Activated CD4-positive, CD25-positive, alpha-beta regulatory T cell (primary cell): ENCODE data around the gene CNGA3.
A peak's percentile ranks its signal among the peaks of the same experiment; 100 is the strongest.

ENCODE experiments used
- DNase-seq, 4 experiments: peaks; one replicate each; lab custom pipeline; 2025; lab: John Stamatoyannopoulos, UW

Gene CNGA3

DNA sequence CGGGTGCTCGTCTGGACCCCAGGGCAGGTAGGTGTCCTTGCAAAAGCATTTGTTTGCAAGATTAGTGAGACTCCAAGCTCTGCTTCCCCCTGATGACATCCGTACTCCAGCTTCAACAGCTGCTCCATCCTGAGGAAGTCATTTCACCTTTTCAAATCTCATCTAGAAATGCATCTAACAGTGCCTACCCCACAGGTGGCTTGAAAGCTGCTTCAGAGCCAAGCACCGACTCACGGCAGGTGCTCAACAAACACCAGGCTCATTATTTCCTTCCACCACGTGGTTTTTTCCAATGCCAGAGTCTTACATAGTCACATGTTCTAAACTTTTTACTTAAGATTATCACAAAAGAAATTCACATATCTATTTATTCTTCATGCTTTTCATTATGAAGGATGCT, 31.9 kb downstream of the CNGA3 start:
- no peak for DNase-seq

DNA sequence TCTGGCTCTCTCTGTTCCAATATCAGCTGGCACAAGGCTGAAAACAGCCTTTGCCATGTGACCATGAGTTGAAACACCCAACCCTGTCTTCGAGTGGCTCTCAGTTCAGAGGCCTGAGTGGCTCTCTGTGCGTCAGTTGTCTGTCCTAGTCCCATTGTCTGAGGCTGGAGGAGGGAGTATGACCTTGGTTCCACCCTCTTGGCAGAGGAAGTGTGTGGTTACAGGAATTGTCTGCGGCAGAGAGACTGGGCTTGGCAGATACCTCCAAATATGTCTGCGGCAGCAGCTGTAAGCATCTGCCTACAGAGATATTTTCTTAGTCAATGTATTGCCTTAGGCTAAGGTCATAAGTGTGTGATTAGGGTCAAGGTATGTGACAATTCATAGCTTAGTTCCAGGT, 32.6 kb downstream of the CNGA3 start:
- no peak for DNase-seq

DNA sequence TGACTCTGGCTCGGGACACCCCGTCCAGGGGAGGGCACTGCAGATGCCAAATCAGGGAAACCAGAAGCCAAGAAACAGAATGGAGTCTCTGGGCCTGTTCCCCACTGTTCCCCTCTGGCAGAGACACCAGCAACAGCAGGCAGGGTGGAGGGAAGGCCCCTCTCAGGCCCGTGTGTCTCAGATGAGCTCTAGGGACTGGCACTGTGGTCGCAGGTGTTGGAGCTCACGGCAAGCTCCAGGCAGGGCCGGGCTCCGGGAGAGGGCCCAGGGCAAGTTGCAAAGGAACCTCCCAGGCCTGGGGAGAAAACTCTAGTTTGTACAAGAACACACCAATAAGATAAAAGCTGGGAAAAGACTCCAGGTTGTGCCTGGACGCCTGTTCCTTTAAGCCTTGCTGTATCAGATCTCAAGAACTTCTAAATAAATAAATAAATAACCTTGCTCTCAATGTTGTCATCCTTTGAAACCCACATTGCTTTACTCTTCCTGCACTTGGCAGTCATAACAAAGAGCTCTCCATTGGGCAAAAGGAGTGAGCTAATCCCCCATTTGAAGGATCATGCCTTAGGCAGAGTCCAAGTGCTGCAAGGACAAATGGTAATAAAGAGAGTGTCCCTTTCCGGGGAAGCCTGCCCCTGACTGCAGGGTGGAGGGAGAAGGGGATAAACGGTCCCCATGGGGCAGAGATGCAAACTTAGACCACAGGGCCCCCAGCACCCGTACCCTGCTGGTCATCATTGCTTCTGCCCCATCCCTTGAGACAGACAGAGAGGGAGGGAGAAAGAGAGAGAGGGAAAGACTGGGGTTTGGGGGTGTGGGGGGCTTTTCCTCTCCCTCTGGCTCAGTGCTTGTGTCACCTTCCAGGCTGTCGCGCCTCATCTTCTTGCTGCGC, 33.3 kb downstream of the CNGA3 start:
- no peak for DNase-seq

- no peak for DNase-seq
Observed at GRCh38 chr2:98380203-98380535, 33.9 kb downstream of the CNGA3 start.

GRCh38 chr2:98381494-98381893, 35.2 kb downstream of the CNGA3 start:
- no peak for DNase-seq

- no peak for DNase-seq
Observed at GRCh38 chr2:98382086-98382485, 35.8 kb downstream of the CNGA3 start.

DNA sequence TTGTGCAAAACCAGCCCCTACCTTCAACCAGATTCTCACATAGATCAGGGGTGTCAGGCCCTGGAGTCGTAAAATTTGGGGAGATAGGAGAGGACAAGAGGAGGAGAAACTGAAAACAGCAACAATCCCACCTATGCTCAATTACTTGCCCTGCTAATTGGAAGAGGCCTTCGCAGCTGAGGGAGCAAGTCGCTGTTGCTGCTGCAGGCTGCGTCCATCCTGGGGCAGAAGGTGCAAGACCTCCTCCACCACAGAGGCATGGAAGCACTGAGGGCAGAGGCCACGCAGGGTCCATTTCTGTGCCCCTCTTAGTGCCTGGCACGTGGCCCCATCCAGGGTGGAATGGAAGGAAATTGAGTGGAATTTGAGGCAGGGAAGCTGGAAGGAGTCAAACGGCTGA, 36.5 kb downstream of the CNGA3 start:
- no peak for DNase-seq

GRCh38 chr2:98383166-98383565, 36.9 kb downstream of the CNGA3 start:
- no peak for DNase-seq

DNA sequence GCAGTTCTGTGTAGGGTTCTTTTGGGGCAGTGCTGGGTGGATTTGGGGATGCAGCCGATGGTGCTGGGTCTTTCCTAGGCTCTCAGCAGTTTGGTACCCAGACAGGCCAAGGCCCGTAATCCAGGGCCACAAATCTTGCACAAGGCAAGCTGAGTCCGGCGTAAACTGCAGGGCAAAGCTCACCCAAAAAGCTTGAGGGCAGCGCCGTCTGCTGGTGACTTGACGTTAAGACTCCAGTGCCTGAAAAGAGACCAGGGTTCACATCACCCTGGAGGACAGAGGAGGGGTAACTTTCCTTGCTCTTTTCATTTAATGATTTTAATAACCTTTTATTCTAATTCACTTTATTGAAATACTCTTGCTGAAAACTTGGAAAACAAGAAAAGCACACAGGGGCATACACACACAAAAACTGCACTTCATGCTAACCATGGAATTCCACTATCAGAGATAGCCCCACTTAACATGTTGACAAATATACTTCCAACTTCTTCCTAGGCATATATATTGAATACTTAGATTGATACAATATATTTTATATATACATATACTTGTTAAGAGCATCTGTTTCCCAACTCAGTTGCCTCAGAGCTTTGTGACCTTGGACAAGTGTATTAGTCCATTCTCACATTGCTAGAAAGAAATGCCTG, 38.9 kb downstream of the CNGA3 start:
- DNase-seq, result peak; percentile 18 to 30 (median 26)

DNA sequence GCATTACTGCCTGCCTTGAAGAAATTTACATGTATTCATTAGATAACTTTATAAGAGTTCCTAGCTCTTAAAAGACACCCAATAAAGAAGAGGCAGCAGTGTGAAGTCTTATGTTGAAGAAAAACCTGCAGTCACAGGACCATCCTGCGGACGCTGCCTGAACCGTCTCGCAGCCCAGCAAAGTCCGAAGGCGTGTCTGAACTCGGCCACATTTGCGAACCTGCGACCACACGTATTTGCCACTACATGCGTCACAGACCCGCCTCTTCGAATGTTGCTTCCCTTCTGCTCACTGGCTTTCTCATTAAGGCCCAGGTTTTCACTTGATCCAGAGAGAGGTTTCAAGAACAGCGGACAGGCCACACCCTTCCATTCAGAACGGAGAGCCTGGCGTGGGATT, 41.2 kb downstream of the CNGA3 start:
- no peak for DNase-seq

GRCh38 chr2:98388081-98388480, 41.8 kb downstream of the CNGA3 start:
- no peak for DNase-seq

GRCh38 chr2:98388601-98389250, 42.5 kb downstream of the CNGA3 start:
- DNase-seq, result no peak

GRCh38 chr2:98389251-98389605, 43.0 kb downstream of the CNGA3 start:
- DNase-seq, result no peak

DNA sequence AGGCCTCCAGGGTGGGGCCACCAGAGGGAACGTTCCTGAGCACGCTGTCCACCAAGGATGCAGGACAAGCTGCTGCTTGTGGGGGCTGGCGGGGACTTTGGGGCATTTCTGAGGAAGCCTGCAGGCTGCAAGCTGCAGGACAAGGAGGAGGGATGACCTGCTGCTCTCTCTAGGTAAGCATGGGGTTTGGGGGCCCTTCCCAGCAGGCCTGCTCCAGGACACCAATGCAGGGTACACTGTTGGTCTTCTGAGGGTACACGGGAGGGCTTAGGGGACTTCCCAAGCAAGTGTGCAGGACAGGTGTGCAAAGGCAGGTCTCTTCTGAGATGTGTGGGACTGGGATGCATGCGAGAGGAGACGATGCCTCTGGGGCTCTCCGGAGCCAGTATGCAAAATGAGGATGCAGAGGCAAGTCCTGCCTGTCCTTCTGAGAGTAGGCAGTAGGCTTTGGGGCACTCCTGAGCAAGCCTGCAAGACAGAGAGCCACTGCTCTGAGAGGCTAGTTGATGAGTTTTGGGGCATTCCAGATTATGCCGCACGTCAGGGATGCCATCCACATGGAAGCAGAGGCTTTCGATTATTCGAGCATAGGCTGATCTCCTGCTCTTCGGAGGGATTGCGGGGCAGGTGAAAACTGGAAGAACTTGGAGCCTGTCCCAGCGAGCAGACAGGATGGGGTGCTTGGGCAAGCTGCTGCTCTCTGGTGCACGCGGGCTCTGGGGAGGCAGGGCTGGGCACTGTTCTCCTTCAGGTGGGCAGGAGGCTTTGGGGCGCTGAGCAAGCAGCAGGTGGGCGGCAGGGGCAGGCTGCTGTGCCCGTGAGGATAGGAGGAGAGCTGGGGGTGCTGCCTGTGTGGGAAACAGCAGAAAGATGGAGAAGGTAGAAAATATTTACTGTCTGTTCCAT, 44.6 kb downstream of the CNGA3 start:
- no peak for DNase-seq

DNA sequence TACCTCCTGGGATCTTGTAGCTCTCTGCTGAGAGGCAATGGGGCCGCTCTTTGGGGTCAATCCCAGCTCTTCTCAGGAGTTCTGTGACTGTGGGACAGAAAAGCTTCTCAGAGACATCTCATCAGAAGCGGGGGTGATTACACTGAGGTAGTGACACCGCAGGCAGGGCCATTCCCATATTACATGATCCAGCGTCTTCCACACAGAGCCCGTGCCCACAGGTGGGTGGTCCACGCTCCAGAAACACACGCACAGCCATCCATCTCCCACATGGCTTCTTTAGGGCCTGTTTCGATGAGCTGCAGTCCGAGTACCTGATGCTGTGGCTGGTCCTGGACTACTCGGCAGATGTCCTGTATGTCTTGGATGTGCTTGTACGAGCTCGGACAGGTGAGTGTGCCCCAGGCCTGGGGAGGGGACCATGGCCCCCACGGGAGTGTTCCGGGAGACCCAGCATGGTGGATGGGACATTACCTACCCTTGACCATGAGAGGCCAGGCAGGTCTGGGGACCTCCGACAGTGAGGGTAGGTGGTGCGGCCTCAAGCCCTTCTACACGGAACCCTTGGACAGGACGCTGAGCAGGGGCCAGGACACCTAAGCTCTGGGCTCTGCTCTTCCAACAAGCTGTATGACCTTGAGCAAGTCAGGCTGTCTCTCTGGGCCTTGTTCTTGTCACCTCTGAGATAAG, 45.5 kb downstream of the CNGA3 start:
- DNase-seq, result no peak

GRCh38 chr2:98393354-98393753, 47.1 kb downstream of the CNGA3 start:
- no peak for DNase-seq

- DNase-seq, result no peak
Observed at GRCh38 chr2:98394595-98395153, 48.4 kb downstream of the CNGA3 start.

DNA sequence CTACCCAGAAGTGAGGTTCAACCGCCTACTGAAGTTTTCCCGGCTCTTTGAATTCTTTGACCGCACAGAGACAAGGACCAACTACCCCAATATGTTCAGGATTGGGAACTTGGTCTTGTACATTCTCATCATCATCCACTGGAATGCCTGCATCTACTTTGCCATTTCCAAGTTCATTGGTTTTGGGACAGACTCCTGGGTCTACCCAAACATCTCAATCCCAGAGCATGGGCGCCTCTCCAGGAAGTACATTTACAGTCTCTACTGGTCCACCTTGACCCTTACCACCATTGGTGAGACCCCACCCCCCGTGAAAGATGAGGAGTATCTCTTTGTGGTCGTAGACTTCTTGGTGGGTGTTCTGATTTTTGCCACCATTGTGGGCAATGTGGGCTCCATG, 49.7 kb downstream of the CNGA3 start:
- no peak for DNase-seq

DNA sequence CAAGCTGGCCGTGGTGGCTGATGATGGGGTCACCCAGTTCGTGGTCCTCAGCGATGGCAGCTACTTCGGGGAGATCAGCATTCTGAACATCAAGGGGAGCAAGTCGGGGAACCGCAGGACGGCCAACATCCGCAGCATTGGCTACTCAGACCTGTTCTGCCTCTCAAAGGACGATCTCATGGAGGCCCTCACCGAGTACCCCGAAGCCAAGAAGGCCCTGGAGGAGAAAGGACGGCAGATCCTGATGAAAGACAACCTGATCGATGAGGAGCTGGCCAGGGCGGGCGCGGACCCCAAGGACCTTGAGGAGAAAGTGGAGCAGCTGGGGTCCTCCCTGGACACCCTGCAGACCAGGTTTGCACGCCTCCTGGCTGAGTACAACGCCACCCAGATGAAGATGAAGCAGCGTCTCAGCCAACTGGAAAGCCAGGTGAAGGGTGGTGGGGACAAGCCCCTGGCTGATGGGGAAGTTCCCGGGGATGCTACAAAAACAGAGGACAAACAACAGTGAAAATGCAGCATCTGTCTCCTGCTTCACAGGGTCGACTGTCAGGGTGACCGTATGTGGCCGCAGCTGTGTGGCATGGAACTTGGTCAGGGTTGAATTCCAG, 50.6 kb downstream of the CNGA3 start:
- DNase-seq, result no peak

DNA sequence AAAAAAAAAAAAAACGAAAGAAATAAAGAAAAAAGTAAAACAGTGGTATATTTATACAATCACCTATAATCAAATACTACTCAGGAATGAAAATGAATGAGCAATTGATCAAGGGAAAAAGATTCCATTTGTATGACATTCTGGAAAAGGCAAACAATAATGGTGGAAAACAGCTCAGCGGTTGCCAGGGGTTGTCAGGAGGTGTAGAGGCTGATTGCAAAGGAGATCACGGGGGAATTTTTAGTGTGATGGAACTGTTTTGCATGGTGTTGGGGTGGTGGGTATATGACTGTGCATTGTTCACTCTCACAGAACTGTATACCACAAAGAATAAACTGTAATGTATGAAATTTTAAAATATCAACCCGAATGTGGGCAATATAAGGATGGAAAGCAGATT, 52.9 kb downstream of the CNGA3 start:
- DNase-seq, result no peak

- no peak for DNase-seq
Observed at GRCh38 chr2:98403878-98404277, 57.6 kb downstream of the CNGA3 start.
